RCC 7860 (cell line): Measurements from ENCODE around the gene GALNT7.
A peak's percentile ranks its signal among the peaks of the same experiment; 100 is the strongest.

Source experiments
- DNase-seq: peaks from one replicate; pipeline ENCODE4 v3.0.0-alpha.2; 2015; ENCODE audit warnings: low spot score
- FAIRE-seq: peaks from 2 replicates; lab custom pipeline; 2012; peaks lifted over from hg19 to GRCh38; lab: Jason Lieb, UNC

Gene GALNT7

GRCh38 chr4:173334085-173334890 lies 165.7 kb downstream of the GALNT7 start, which contains the start of gene HMGB2:
Gene HMGB2 (minus strand): TSS chr4:173334358. CDS start chr4:173333649, 709 bp downstream.
- DNase-seq (peak; percentile 97), FAIRE-seq (peak; percentile 82)

- FAIRE-seq, result peak; percentile 31
- DNase-seq, result peak; percentile 81
These were observed 166.5 kb downstream of the GALNT7 start for GRCh38 chr4:173334891-173335752.

GRCh38 chr4:173337463-173337862 lies 168.9 kb downstream of the GALNT7 start:
- FAIRE-seq, result no peak
- no peak for DNase-seq

DNA sequence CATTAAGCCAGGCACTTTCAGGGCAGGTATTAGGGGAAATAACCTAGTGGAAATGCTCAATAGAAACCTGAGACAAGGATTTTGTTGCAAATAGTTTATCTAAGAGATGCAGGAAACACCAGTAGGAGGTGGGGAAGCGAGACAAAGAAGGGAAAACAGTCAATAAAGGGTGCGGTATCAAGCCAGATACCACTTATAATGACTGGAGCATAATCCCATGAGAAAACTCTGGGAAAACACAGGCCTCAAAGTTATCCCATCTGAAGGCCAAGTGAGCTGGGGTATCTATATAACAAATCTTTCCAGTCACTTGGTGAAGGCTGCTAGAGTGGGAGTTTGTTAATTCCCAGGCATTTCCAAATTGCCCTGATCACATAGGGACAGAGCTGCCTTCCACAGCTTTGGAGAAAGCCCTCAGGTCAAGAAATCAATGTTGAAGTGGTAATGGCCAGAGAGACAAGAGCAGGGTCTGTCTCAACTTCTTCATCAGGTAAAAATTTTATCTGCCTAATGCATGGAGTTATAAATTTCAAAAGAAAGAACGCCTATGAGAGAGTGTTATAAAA lies 175.3 kb downstream of the GALNT7 start:
- DNase-seq (no peak), FAIRE-seq (no peak)

DNA sequence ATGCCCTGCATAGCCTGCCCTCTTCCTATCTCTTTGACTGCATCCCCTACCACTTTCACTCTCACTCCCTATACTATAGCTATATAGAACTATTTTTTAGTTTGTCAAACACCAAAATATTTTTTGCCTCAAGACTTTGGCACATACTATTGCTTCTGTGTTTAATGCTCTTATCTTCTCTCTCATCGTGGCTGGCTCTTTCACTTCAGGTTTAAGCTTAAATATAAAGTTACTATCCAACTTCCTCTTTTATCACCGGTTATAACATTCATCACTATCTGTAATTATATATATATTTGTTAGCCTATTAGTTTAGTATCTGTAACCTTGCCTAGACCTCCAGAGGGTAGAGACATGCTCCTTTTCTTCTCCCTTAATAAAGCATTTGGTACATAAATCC lies 177.0 kb downstream of the GALNT7 start:
- DNase-seq (no peak), FAIRE-seq (no peak)

GRCh38 chr4:173346074-173346473 lies 177.5 kb downstream of the GALNT7 start:
- no peak for FAIRE-seq
- peak; percentile 34 for DNase-seq

- no peak for DNase-seq
- FAIRE-seq, result no peak
These were observed 178.9 kb downstream of the GALNT7 start for GRCh38 chr4:173347467-173347866.

DNA sequence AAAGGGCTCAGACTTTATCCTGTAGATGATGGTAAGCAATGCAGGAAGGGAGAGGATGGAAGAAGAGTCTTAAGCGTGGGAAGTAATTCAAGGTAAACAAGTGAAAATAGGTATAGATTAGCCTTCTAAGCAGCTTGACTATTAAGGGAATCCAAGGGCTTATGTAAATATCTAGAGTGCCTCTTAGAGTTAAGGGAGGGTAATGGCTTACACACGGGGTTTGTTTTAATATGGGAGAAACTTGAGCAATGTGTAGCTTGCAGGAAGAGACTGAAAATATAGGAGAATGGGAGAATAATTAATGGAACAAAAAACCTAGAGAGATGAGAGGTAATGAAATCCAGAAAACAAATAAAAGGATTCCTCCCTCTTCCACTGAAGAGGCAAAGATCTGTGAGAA lies 189.3 kb downstream of the GALNT7 start:
- FAIRE-seq (no peak), DNase-seq (no peak)

- FAIRE-seq, result no peak
These were observed 192.1 kb downstream of the GALNT7 start for GRCh38 chr4:173360587-173361221.

GRCh38 chr4:173362666-173363065 lies 194.1 kb downstream of the GALNT7 start:
- FAIRE-seq (no peak), DNase-seq (no peak)

More at GRCh38 chr4:173360587-173361221, 192.1 kb downstream of the GALNT7 start:
- DNase-seq, result no peak

DNA sequence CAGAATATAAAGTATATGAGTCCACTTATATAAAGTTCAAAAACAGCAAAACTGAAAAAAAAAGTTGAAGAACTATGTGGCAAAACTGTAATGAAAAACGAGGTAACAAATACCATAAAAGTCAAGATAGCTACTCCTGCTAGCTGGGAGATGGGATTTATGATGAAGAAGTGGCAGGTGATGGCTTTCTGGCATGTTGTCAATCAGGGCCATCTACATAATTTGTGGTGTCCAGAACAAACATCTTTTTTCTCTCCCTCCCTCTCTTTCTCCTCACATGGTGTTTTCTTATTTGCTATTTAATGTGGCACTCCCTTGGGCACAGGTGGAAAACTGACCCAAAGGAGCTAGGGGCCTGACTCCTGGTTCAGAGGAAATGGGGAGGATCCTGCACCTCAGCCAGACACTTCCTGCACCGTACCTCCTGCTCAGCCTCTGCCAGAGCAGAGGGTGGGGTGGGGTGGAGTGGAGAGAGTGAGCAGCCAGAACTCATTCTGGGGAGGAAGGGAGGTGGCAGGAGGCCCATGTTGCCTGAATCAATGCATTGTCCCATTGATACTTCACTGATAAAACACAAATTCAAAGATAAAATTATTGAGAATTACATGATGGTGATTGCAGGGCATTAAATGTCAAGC lies 196.9 kb downstream of the GALNT7 start:
- DNase-seq (no peak), FAIRE-seq (no peak)

- FAIRE-seq (no peak), DNase-seq (no peak)
These were observed 198.7 kb downstream of the GALNT7 start for GRCh38 chr4:173367285-173367684.

GRCh38 chr4:173367946-173368345 lies 199.3 kb downstream of the GALNT7 start:
- DNase-seq (no peak), FAIRE-seq (no peak)

- DNase-seq, result no peak
- no peak for FAIRE-seq
These were observed 201.5 kb downstream of the GALNT7 start for GRCh38 chr4:173370130-173370476.

- peak; percentile 89 for DNase-seq
- FAIRE-seq, result no peak
These were observed 202.1 kb downstream of the GALNT7 start, which contains the start of gene SAP30 for GRCh38 chr4:173370477-173371291. Gene SAP30 (plus strand): TSS chr4:173370954. CDS start chr4:173371183, 229 bp downstream.

- FAIRE-seq (no peak), DNase-seq (peak; percentile 34)
These were observed 202.9 kb downstream of the GALNT7 start for GRCh38 chr4:173371292-173372192.
